ENCODE results near the gene WDR82.
A peak's percentile ranks its signal among the peaks of the same experiment; 100 is the strongest.

WDR82 gene

GRCh38 chr3:52226229-52226817 lies 52.1 kb downstream of the WDR82 start:
- Histone ChIP-seq H3K4me3 (ENCODE audit: low read length) (peak overlapping the region; percentile 99), H3K4me1 (ENCODE audit: control insufficient read depth, low read length) (peaks cover 36% of the 10 kb centered on the region), H3K79me2 (ENCODE audit: control insufficient read depth, low read length) (peaks cover 41% of the 10 kb centered on the region), H3K36me3 (ENCODE audit: control insufficient read depth, low read length) (peaks cover 73% of the 10 kb centered on the region), H4K20me1 (ENCODE audit: control insufficient read depth, insufficient read depth, low read depth, low read length) (peaks cover 8% of the 10 kb centered on the region; the same call in 1 of the 2 replicates), H3K27ac (ENCODE audit: low read depth, low read length) (peak overlapping the region; percentile 95), H3K4me2 (ENCODE audit: low read length) (peak overlapping the region; percentile 99), H3K27me3 (ENCODE audit: control insufficient read depth, low read length) (no peaks in the 10 kb centered on the region), H3K9me2 (replicated peaks; ENCODE audit: control insufficient read depth, low read length) (no peaks in the 10 kb centered on the region), H3F3A (ENCODE audit: control insufficient read depth, insufficient read depth) (peaks cover 16% of the 10 kb centered on the region), H3K9me3 (ENCODE audit: control insufficient read depth, insufficient read depth, low read length) (no peaks in the 10 kb centered on the region)
- TF ChIP-seq CTCF (IDR thresholded peaks at IDR 0.05; ENCODE audit: low read depth, low read length, poor library complexity, severe bottlenecking): peak; percentile 41
- no peak for TF ChIP-seq EZH2phosphoT487 (IDR thresholded peaks at IDR 0.05; ENCODE audit: borderline replicate concordance, low read length)

- Histone ChIP-seq H3K79me2 (ENCODE audit: control insufficient read depth, low read length) (peaks cover 48% of the 10 kb centered on the region), H3K36me3 (ENCODE audit: control insufficient read depth, low read length) (peaks cover 73% of the 10 kb centered on the region), H3K9me2 (replicated peaks; ENCODE audit: control insufficient read depth, low read length) (no peaks in the 10 kb centered on the region), H3K9me3 (ENCODE audit: control insufficient read depth, insufficient read depth, low read length) (no peaks in the 10 kb centered on the region), H3K4me2 (ENCODE audit: low read length) (peak within 1 kb of the TSS; percentile 99), H4K20me1 (ENCODE audit: control insufficient read depth, insufficient read depth, low read depth, low read length) (peaks cover 8% of the 10 kb centered on the region; the same call in 1 of the 2 replicates), H3K4me1 (ENCODE audit: control insufficient read depth, low read length) (peaks cover 39% of the 10 kb centered on the region), H3F3A (ENCODE audit: control insufficient read depth, insufficient read depth) (peaks cover 16% of the 10 kb centered on the region), H3K4me3 (ENCODE audit: low read length) (peak within 1 kb of the TSS; percentile 99), H3K27me3 (ENCODE audit: control insufficient read depth, low read length) (no peaks in the 10 kb centered on the region), H3K27ac (ENCODE audit: low read depth, low read length) (peak within 1 kb of the TSS; percentile 95)
- TF ChIP-seq CTCF (IDR thresholded peaks at IDR 0.05; ENCODE audit: low read depth, low read length, poor library complexity, severe bottlenecking) (no peak), EZH2phosphoT487 (IDR thresholded peaks at IDR 0.05; ENCODE audit: borderline replicate concordance, low read length) (no peak)
Measured at GRCh38 chr3:52225452-52226228, 52.8 kb downstream of the WDR82 start, which contains the start of gene TLR9. TLR9 (minus strand) TSS chr3:52225645; CDS start chr3:52225529, 116 bp downstream.

DNA sequence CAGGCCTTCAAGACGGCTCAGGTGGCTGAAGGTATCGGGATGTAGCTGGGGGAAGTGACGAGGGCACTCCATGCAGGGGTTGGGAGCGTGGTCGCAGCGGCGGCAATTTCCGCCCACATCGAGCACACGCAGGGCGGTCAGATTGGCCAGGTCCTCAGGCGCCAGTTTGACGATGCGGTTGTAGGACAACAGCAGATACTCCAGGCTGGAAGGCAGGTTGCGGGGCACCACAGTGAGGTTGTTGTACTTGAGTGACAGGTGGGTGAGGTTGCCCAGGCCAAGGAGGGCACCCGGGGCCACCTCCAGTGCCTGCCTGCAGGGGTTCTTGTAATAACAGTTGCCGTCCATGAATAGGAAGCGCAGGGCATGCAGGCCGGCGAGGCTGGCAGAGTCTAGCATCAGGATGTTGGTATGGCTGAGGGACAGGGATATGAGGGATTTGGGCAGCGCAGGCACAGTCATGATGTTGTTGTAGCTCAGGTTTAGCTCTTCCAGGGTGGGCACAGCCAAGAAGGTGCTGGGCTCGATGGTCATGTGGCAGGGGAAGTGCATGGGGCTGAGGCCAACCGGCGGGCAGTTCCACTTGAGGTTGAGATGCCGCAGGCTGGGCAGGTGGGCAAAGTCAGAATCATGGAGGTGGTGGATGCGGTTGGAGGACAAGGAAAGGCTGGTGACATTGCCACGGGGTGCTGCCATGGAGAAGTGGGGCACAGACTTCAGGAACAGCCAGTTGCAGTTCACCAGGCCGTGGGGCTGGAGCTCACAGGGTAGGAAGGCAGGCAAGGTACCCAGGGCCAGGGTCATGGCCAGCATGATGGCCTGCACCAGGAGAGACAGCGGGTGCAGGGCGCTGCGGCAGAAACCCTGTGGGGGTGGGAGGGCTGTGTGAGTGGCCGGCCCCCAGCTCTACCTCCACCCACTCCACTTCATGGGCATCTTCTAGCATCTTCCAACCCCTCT lies 54.7 kb downstream of the WDR82 start:
- H3K9me3 ChIP-seq (ENCODE audit: control insufficient read depth, insufficient read depth, low read length): no peaks in the 10 kb centered on the region
- H4K20me1 ChIP-seq (ENCODE audit: control insufficient read depth, insufficient read depth, low read depth, low read length): peaks cover 8% of the 10 kb centered on the region; the same call in 1 of the 2 replicates
- peak overlapping the region; percentile 95 for H3K27ac ChIP-seq (ENCODE audit: low read depth, low read length)
- peaks cover 47% of the 10 kb centered on the region for H3K4me1 ChIP-seq (ENCODE audit: control insufficient read depth, low read length)
- H3K36me3 ChIP-seq (ENCODE audit: control insufficient read depth, low read length): peaks cover 73% of the 10 kb centered on the region
- H3K4me3 ChIP-seq (ENCODE audit: low read length): peak overlapping the region; percentile 99
- no peaks in the 10 kb centered on the region for H3K9me2 ChIP-seq (replicated peaks; ENCODE audit: control insufficient read depth, low read length)
- H3K79me2 ChIP-seq (ENCODE audit: control insufficient read depth, low read length): peaks cover 67% of the 10 kb centered on the region
- peak overlapping the region; percentile 99 for H3K4me2 ChIP-seq (ENCODE audit: low read length)
- peaks cover 16% of the 10 kb centered on the region for H3F3A ChIP-seq (ENCODE audit: control insufficient read depth, insufficient read depth)
- TF ChIP-seq CTCF (IDR thresholded peaks at IDR 0.05; ENCODE audit: low read depth, low read length, poor library complexity, severe bottlenecking): no peak
- TF ChIP-seq EZH2phosphoT487 (IDR thresholded peaks at IDR 0.05; ENCODE audit: borderline replicate concordance, low read length): no peak
- H3K27me3 ChIP-seq (ENCODE audit: control insufficient read depth, low read length): no peaks in the 10 kb centered on the region
